PC-9 (cell line): Measurements from ENCODE around the gene SLC26A6. TPM values are rescaled to one million over a fixed set of nuclear protein-coding genes. Genes with fewer than 3 reads are reported as not detected.

Experiments
- BruUV-seq: library from RNA; stranded (reverse); fragments of 400-500 nt; replicated peaks from 2 replicates; lab custom pipeline; 2021; lab: Mats Ljungman, UMichigan
- CTCF ChIA-PET: fragments of 300-600 bp; sonication (Branson Sonifier 250); formaldehyde crosslinking; loops from one replicate; lab custom pipeline; 2022; ENCODE audit warnings: antibody characterized with exemption; lab: Charles Lee
- POLR2A ChIA-PET: fragments of 300-600 bp; sonication (Branson Sonifier 250); formaldehyde crosslinking; loops from one replicate; lab custom pipeline; 2022; ENCODE audit warnings: antibody characterized with exemption; ENCODE audit not compliant: unreplicated experiment; lab: Charles Lee
- DNase-seq, 2 experiments: peaks; one replicate each; pipeline versions ENCODE4 v3.0.0 to v3.0.0-alpha.2; 2015 to 2022; ENCODE audit warnings: mixed read lengths in 1 of 2
- H2AFZ ChIP-seq: fragments of 200-600 bp; sonication (generic); 2 replicates; pipeline ENCODE4 v1.8.1; 2017; ENCODE audit warnings: antibody characterized with exemption
- H3F3A ChIP-seq: fragments of 200-600 bp; sonication (generic); 2 replicates; pipeline ENCODE4 v1.8.1; 2017; ENCODE audit warnings: antibody characterized with exemption, mild to moderate bottlenecking, low read depth; ENCODE audit not compliant: insufficient read depth
- H3K27ac ChIP-seq: fragments of 200-600 bp; sonication (generic); 2 replicates; pipeline ENCODE4 v1.6.1; 2016; ENCODE audit warnings: mixed run types
- H3K27me3 ChIP-seq: fragments of 200-600 bp; sonication (generic); 2 replicates; pipeline ENCODE4 v1.6.1; 2016; ENCODE audit warnings: low read depth, mixed run types; ENCODE audit not compliant: insufficient read depth
- H3K36me3 ChIP-seq: fragments of 200-600 bp; sonication (generic); 2 replicates; pipeline ENCODE4 v1.6.1; 2016; ENCODE audit warnings: low read depth, mixed run types
- H3K4me1 ChIP-seq: fragments of 200-600 bp; sonication (generic); replicated peaks from 2 replicates; pipeline ENCODE4 v1.6.1; 2016; ENCODE audit warnings: mixed run types; ENCODE audit not compliant: insufficient read depth
- H3K4me2 ChIP-seq: fragments of 200-600 bp; sonication (generic); 2 replicates; pipeline ENCODE4 v1.6.1; 2017; ENCODE audit warnings: mixed run types
- H3K4me3 ChIP-seq: fragments of 200-600 bp; sonication (generic); 2 replicates; pipeline ENCODE4 v1.6.1; 2016; ENCODE audit warnings: mixed run types
- H3K79me2 ChIP-seq: fragments of 200-600 bp; sonication (generic); 2 replicates; pipeline ENCODE4 v1.6.1; 2017; ENCODE audit warnings: low read depth, mixed run types
- H3K9me2 ChIP-seq: fragments of 200-600 bp; sonication (generic); 2 replicates; pipeline ENCODE4 v1.8.1; 2017; ENCODE audit warnings: mild to moderate bottlenecking; ENCODE audit not compliant: insufficient read depth
- H3K9me3 ChIP-seq: fragments of 200-600 bp; sonication (generic); 2 replicates; pipeline ENCODE4 v1.8.1; 2016; ENCODE audit warnings: low read depth; ENCODE audit not compliant: insufficient read depth
- H4K20me1 ChIP-seq: fragments of 200-600 bp; sonication (generic); 2 replicates; pipeline ENCODE4 v1.8.1; 2017; ENCODE audit not compliant: insufficient read depth
- CTCF ChIP-seq: fragments of 200-600 bp; sonication (generic); conservative IDR thresholded peaks from 2 replicates; pipeline ENCODE4 v1.6.1; 2017; ENCODE audit warnings: mixed run types, antibody characterized with exemption, mild to moderate bottlenecking, moderate library complexity
- EZH2 ChIP-seq: fragments of 200-600 bp; sonication (generic); IDR thresholded peaks from 2 replicates; pipeline ENCODE4 v1.8.0; 2017; ENCODE audit warnings: antibody characterized with exemption, low read depth
- intact Hi-C: fragments of 100-400 bp; cut with micrococcal nuclease; formaldehyde crosslinking; loops from one replicate; pipeline ENCODE4 v1.10.0; 2022; ENCODE audit not compliant: unreplicated experiment
- total RNA-seq: library from RNA; stranded (reverse); gene quantifications from 2 replicates; pipeline ENCODE4 v1.2.3, GENCODE V29; 2021

The SLC26A6 gene
- total RNA-seq, 1 experiment from 2014 or later = 18.7 TPM

GRCh38 chr3:48598323-48599076, 36.8 kb downstream of the SLC26A6 start:
- Histone ChIP-seq H3K4me2 (peak overlapping the region; percentile 41), H2AFZ (no peak overlapping the region), H3K27me3 (no peaks in the 10 kb centered on the region), H3K79me2 (peaks cover 8% of the 10 kb centered on the region), H3F3A (peaks cover 36% of the 10 kb centered on the region), H3K4me3 (no peak overlapping the region), H4K20me1 (no peaks in the 10 kb centered on the region), H3K9me2 (no peaks in the 10 kb centered on the region), H3K4me1 (peaks cover 50% of the 10 kb centered on the region), H3K36me3 (no peaks in the 10 kb centered on the region), H3K9me3 (no peaks in the 10 kb centered on the region), H3K27ac (peak overlapping the region; percentile 57)
- TF ChIP-seq CTCF = no peak
- TF ChIP-seq EZH2 = no peak
- no TSS peak for BruUV-seq
- peak; percentile 71 to 80 for DNase-seq
- ChIA-PET POLR2A (interaction anchor here (0.5 to 0.8 kb wide), 5 partner anchors 11 to 249 kb away, joined by 3 to 4 read pairs (median 3); partner anchors contain the start of gene PRKAR2A), CTCF (no interaction called here)
- intact Hi-C loops = loop anchor here (1.0 to 5.0 kb wide), 3 partner anchors 11 to 131 kb away; partner anchors contain the start of genes CELSR3 and UQCRC1

DNA sequence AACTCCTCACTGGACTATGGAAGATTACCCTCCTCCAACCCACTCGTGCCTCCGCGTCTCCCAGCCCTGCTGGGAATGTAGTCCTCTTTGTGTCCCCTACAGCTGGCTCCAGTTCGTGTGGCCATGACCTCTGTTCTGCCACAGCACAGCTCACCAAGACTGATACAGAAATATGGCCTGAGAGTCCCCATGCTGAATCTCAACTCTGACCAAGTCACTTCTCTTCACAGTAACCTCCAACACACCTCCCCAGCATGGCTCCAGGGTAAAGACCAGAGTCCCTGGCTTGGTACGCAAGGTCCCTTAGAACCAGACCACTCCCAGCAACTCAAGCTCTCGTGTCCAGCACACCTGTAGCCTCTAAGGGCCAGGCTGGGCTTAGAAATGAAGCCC, 37.9 kb downstream of the SLC26A6 start:
- intact Hi-C loops = loop anchor here (5.0 kb wide), 2 partner anchors 65 to 130 kb away; partner anchors contain the start of gene CELSR3
- peaks cover 53% of the 10 kb centered on the region for H3K4me1 ChIP-seq

More for the DNA sequence above, 37.9 kb downstream of the SLC26A6 start:
- Histone ChIP-seq H2AFZ (no peak overlapping the region), H3F3A (peaks cover 36% of the 10 kb centered on the region), H3K4me3 (no peak overlapping the region), H3K27ac (no peak overlapping the region; the same call in 1 of the 2 replicates), H3K4me2 (peak overlapping the region; percentile 41), H3K36me3 (no peaks in the 10 kb centered on the region), H3K9me2 (no peaks in the 10 kb centered on the region), H4K20me1 (no peaks in the 10 kb centered on the region), H3K79me2 (peaks cover 16% of the 10 kb centered on the region), H3K9me3 (no peaks in the 10 kb centered on the region), H3K27me3 (no peaks in the 10 kb centered on the region)
- POLR2A ChIA-PET = interaction anchor here (0.8 kb wide), 1 partner anchor 250 kb away, joined by 3 read pairs; the partner anchor contains the start of gene PRKAR2A
- TF ChIP-seq EZH2 = no peak
- no peak for TF ChIP-seq CTCF
- CTCF ChIA-PET = no interaction called here
- DNase-seq = no peak
- no TSS peak for BruUV-seq
